ENCODE measurements around the gene CRYBG3. TPM values are rescaled to one million over a fixed set of nuclear protein-coding genes. Genes with fewer than 3 reads are reported as not detected.

Gene CRYBG3
- 6.0 to 7.7 TPM (median 7.3 TPM) in 5 replicates for total RNA-seq (2022; extraction: Qiagen RNA extraction)

GRCh38 chr3:97821774-97822358 lies at the start of gene CRYBG3:
TSS of gene CRYBG3 (plus strand) at chr3:97822011. CDS start at chr3:97822207, 196 bp downstream.

DNA sequence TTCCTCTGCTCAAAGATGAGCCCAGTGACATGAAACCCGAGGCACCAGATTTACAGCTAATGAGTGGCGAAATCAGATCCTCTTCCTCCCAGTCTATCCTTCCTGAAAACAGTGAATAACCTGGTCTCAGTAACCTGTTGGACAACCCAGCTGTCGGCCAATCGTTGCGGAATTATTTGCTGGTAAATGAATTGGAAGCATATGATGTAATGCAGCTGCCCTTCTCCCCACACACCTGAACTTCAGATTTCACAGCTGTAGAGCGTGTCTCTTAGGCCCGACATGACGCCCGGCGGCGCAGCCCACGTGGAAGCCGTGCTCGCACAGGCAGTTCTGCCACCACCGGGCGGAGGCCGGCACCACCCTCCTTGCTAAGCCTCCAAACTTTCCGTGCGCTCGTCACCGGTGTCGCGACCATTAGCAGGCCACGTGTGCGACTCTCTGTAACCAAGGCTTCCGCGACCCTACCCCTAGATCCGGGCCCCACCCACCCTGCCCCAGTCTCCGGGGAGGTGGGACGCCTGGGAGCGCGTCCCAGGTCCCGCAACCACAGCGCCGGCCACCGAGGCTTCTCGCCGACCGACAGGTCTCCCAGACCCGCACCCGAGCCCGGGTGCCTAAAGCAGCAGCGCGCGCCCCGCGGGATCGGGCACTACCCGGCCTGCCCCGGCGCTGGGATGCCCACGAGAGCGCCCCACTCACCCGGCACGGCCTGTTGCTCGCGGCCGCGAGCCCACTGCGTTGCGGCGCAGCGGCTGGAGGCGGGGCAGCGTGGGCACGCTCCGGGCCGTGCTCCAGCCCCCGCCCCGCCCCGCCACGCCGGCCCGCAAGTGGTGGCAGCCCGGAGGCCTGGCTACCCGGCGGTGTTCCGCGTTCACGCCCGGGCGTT lies 150.1 kb downstream of the CRYBG3 start, which contains the start of gene RIOX2:
RIOX2 (minus strand) TSS at position 753 of the 889 bp plus-strand sequence. CDS start 4,838 bp downstream, outside the sequence.

Other genes starting within 250 kb of the CRYBG3 start
- gene ARL6, start 57.3 kb upstream of the CRYBG3 start, total RNA-seq (2022; extraction: Qiagen RNA extraction), result 2.9 to 7.3 TPM (median 5.7 TPM) in 5 replicates
- gene RIOX2, start 150.4 kb downstream of the CRYBG3 start, total RNA-seq (2022; extraction: Qiagen RNA extraction), result 31.4 to 34.0 TPM (median 32.4 TPM) in 5 replicates
- gene GABRR3, start 213.3 kb downstream of the CRYBG3 start, total RNA-seq (2022; extraction: Qiagen RNA extraction), result not detected in 5 replicates